Measurements from ENCODE around the gene MLST8.

MLST8 gene

GRCh38 chr16:2205104-2205966 is at the start of gene MLST8:
Gene MLST8, plus strand, starts transcription at chr16:2205454. Its CDS starts 632 bp downstream, at chr16:2206086.
- DNase-seq = peak; percentile 88

GRCh38 chr16:2155977-2156848 is 49.0 kb upstream of the MLST8 start:
- no peak for DNase-seq

GRCh38 chr16:2156849-2157224 is 48.4 kb upstream of the MLST8 start:
- no peak for DNase-seq

GRCh38 chr16:2157480-2158261 is 47.6 kb upstream of the MLST8 start:
- no peak for DNase-seq

GRCh38 chr16:2158262-2158638 is 47.0 kb upstream of the MLST8 start:
- no peak for DNase-seq

GRCh38 chr16:2159175-2159838 is 45.9 kb upstream of the MLST8 start:
- no peak for DNase-seq

- no peak for DNase-seq
These were observed 44.2 kb upstream of the MLST8 start for GRCh38 chr16:2160915-2161551.

- DNase-seq = no peak
These were observed 43.3 kb upstream of the MLST8 start for GRCh38 chr16:2161911-2162310.

GRCh38 chr16:2162676-2163118 is 42.6 kb upstream of the MLST8 start:
- DNase-seq = no peak

GRCh38 chr16:2163211-2163881 is 41.9 kb upstream of the MLST8 start:
- peak; percentile 33 for DNase-seq

GRCh38 chr16:2165861-2166260 is 39.4 kb upstream of the MLST8 start:
- no peak for DNase-seq

GRCh38 chr16:2166263-2167067 is 38.8 kb upstream of the MLST8 start:
- no peak for DNase-seq

- no peak for DNase-seq
These were observed 38.1 kb upstream of the MLST8 start for GRCh38 chr16:2167068-2167638.

GRCh38 chr16:2170080-2170479 is 35.2 kb upstream of the MLST8 start:
- no peak for DNase-seq

- DNase-seq = no peak
These were observed 34.4 kb upstream of the MLST8 start for GRCh38 chr16:2170587-2171435.

- no peak for DNase-seq
These were observed 33.6 kb upstream of the MLST8 start for GRCh38 chr16:2171601-2172178.

GRCh38 chr16:2172688-2173335 is 32.4 kb upstream of the MLST8 start:
- no peak for DNase-seq

GRCh38 chr16:2173366-2173765 is 31.9 kb upstream of the MLST8 start:
- no peak for DNase-seq
